Renal cortex interstitium (tissue), 11 donors: ENCODE measurements around the gene CNOT10. TPM values are rescaled to one million over a fixed set of nuclear protein-coding genes. Genes with fewer than 3 reads are reported as not detected.

Source experiments
- DNase-seq, 11 donors: peaks; one replicate each; pipeline ENCODE4 v3.0.0-alpha.2; 2013; ENCODE audit warnings: low read depth in 9 of 11, low spot score in 4 of 11; ENCODE audit errors: extremely low read depth in 1 of 11
- polyA plus RNA-seq, 3 donors: library from polyadenylated mRNA; unstranded; fragments of 120-200 nt; gene quantifications; one replicate each; pipeline ENCODE4 v1.2.1, GENCODE V29; 2013; ENCODE audit not compliant: insufficient read length in 3 of 3

Gene CNOT10
- polyA plus RNA-seq, 3 donors: 44.9 to 56.1 (median 54.9) TPM

GRCh38 chr3:32681811-32682210 is 3.2 kb upstream of the CNOT10 start:
- no peak for DNase-seq

- no peak for DNase-seq
These were observed 774 bp upstream of the CNOT10 start for GRCh38 chr3:32684029-32684799.

- no peak for DNase-seq
These were observed 676 bp downstream of the CNOT10 start for GRCh38 chr3:32685543-32686185.

- DNase-seq: no peak
These were observed 1.7 kb downstream of the CNOT10 start for GRCh38 chr3:32686713-32687112.

GRCh38 chr3:32691847-32692246 is 6.9 kb downstream of the CNOT10 start:
- no peak for DNase-seq

- no peak for DNase-seq
These were observed 11.5 kb downstream of the CNOT10 start for GRCh38 chr3:32696523-32696922.

- no peak for DNase-seq
These were observed 13.5 kb downstream of the CNOT10 start for GRCh38 chr3:32698506-32698905.

- DNase-seq: no peak
These were observed 14.4 kb downstream of the CNOT10 start for GRCh38 chr3:32699429-32699828.

GRCh38 chr3:32700244-32700643 is 15.3 kb downstream of the CNOT10 start:
- no peak for DNase-seq

- DNase-seq: no peak
These were observed 18.5 kb downstream of the CNOT10 start for GRCh38 chr3:32703491-32703972.

- DNase-seq: no peak
These were observed 20.2 kb downstream of the CNOT10 start for GRCh38 chr3:32705232-32705631.

- no peak for DNase-seq
These were observed 21.5 kb downstream of the CNOT10 start for GRCh38 chr3:32706348-32707025.

- no peak for DNase-seq
These were observed 22.0 kb downstream of the CNOT10 start for GRCh38 chr3:32707026-32707370.

- no peak for DNase-seq
These were observed 23.8 kb downstream of the CNOT10 start for GRCh38 chr3:32708672-32709283.

- no peak for DNase-seq
These were observed 24.4 kb downstream of the CNOT10 start for GRCh38 chr3:32709346-32709745.

- no peak for DNase-seq
These were observed 27.6 kb downstream of the CNOT10 start for GRCh38 chr3:32712506-32713055.

GRCh38 chr3:32713181-32713580 is 28.2 kb downstream of the CNOT10 start:
- DNase-seq: no peak

GRCh38 chr3:32719335-32719734 is 34.3 kb downstream of the CNOT10 start:
- no peak for DNase-seq

- no peak for DNase-seq
These were observed 34.9 kb downstream of the CNOT10 start for GRCh38 chr3:32719931-32720330.
